ENCODE data around the gene IKBKE. TPM values are rescaled to one million over a fixed set of nuclear protein-coding genes. Genes with fewer than 3 reads are reported as not detected.

Gene IKBKE
- polyA plus RNA-seq, 1 donor (not counting 4 experiments of a cell fraction or from before 2014, with no cell fraction given), result 8.9 TPM

- DNase-seq (ENCODE audit: low read depth, low spot score), result no peak
- no peaks in the 10 kb centered on the region for H3K9me3 ChIP-seq (ENCODE audit: control insufficient read depth, low read depth, low read length)
- no peaks in the 10 kb centered on the region for H3K27me3 ChIP-seq (ENCODE audit: control insufficient read depth, extremely low read depth, insufficient read depth, low read length)
- dilution Hi-C loops (cut with MboI; ENCODE audit: extremely low pct_ligation_motif_present, low sequenced_read_pairs), result no loop called here
- H2AFZ ChIP-seq (ENCODE audit: control insufficient read depth, low read length), result no peak overlapping the region
- no peaks in the 10 kb centered on the region for H3K79me2 ChIP-seq (ENCODE audit: control insufficient read depth, insufficient read depth, low read length)
- no peak overlapping the region for H3K4me3 ChIP-seq (ENCODE audit: control insufficient read depth in 2 of 3, extremely low read depth in 1 of 3, insufficient read depth in 2 of 3, low read depth in 1 of 3, low read length in 3 of 3)
- TF ChIP-seq EZH2 (IDR thresholded peaks at IDR 0.05; ENCODE audit: low read length) (no peak), CTCF (optimal IDR thresholded peaks at IDR 0.05 in 1 of 3, IDR thresholded peaks at IDR 0.05 in 1 of 3, conservative IDR thresholded peaks at IDR 0.05 in 1 of 3; ENCODE audit: extremely low read depth in 1 of 3, insufficient read depth in 2 of 3, low read length in 3 of 3) (no peak)
- no peak overlapping the region for H3K27ac ChIP-seq (ENCODE audit: control insufficient read depth, insufficient read depth, low read length)
- H3K4me1 ChIP-seq (ENCODE audit: control insufficient read depth, extremely low read depth, insufficient read depth, low read length), result peaks cover 3% of the 10 kb centered on the region
- no peaks in the 10 kb centered on the region for H3K9me1 ChIP-seq (ENCODE audit: control insufficient read depth, extremely low read depth, insufficient read depth, low read length)
- no peak overlapping the region for H3K9ac ChIP-seq (ENCODE audit: control insufficient read depth, extremely low read depth, insufficient read depth, low read length)
- peaks cover 5 to 23% of the 10 kb centered on the region in 2 experiments for H3K36me3 ChIP-seq (ENCODE audit: control insufficient read depth in 2 of 2, extremely low read depth in 1 of 2, insufficient read depth in 2 of 2, low read length in 2 of 2)
- no peak for FAIRE-seq
- no peak overlapping the region for H3K4me2 ChIP-seq (ENCODE audit: control insufficient read depth, extremely low read depth, insufficient read depth, low read depth, low read length)
- H4K20me1 ChIP-seq (ENCODE audit: control insufficient read depth, extremely low read depth, insufficient read depth, low read length), result no peaks in the 10 kb centered on the region
Observed at GRCh38 chr1:206493279-206493678, 23.0 kb downstream of the IKBKE start.

GRCh38 chr1:206495011-206495461, 24.8 kb downstream of the IKBKE start:
- FAIRE-seq (no peak), DNase-seq (ENCODE audit: low read depth, low spot score) (no peak)
- Histone ChIP-seq H3K4me1 (ENCODE audit: control insufficient read depth, extremely low read depth, insufficient read depth, low read length) (peaks cover 11% of the 10 kb centered on the region), H3K9me3 (ENCODE audit: control insufficient read depth, low read depth, low read length) (no peaks in the 10 kb centered on the region), H3K4me3 (ENCODE audit: control insufficient read depth in 2 of 3, extremely low read depth in 1 of 3, insufficient read depth in 2 of 3, low read depth in 1 of 3, low read length in 3 of 3) (no peak overlapping the region), H3K4me2 (ENCODE audit: control insufficient read depth, extremely low read depth, insufficient read depth, low read depth, low read length) (no peak overlapping the region), H3K27me3 (ENCODE audit: control insufficient read depth, extremely low read depth, insufficient read depth, low read length) (no peaks in the 10 kb centered on the region), H3K9ac (ENCODE audit: control insufficient read depth, extremely low read depth, insufficient read depth, low read length) (no peak overlapping the region), H2AFZ (ENCODE audit: control insufficient read depth, low read length) (no peak overlapping the region), H3K79me2 (ENCODE audit: control insufficient read depth, insufficient read depth, low read length) (no peaks in the 10 kb centered on the region), H3K9me1 (ENCODE audit: control insufficient read depth, extremely low read depth, insufficient read depth, low read length) (no peaks in the 10 kb centered on the region), H3K36me3 (ENCODE audit: control insufficient read depth in 2 of 2, extremely low read depth in 1 of 2, insufficient read depth in 2 of 2, low read length in 2 of 2) (peaks cover 5 to 23% of the 10 kb centered on the region in 2 experiments), H4K20me1 (ENCODE audit: control insufficient read depth, extremely low read depth, insufficient read depth, low read length) (no peaks in the 10 kb centered on the region), H3K27ac (ENCODE audit: control insufficient read depth, insufficient read depth, low read length) (no peak overlapping the region)
- dilution Hi-C loops (cut with MboI; ENCODE audit: extremely low pct_ligation_motif_present, low sequenced_read_pairs), result no loop called here
- TF ChIP-seq EZH2 (IDR thresholded peaks at IDR 0.05; ENCODE audit: low read length) (no peak), CTCF (optimal IDR thresholded peaks at IDR 0.05 in 1 of 3, IDR thresholded peaks at IDR 0.05 in 1 of 3, conservative IDR thresholded peaks at IDR 0.05 in 1 of 3; ENCODE audit: extremely low read depth in 1 of 3, insufficient read depth in 2 of 3, low read length in 3 of 3) (no peak)

Data from keratinocyte (primary cell).